Progenitor cell of endocrine pancreas (in vitro differentiated cells): ENCODE results near the gene MEF2A. TPM values are rescaled to one million over a fixed set of nuclear protein-coding genes. Genes with fewer than 3 reads are reported as not detected.
"Not testable (repeated sequence)": the region's sequence is repeated elsewhere in the genome, so short reads cannot be mapped to it uniquely, and the experiment has no call there.

ENCODE experiments used
- DNase-seq: peaks from one replicate; pipeline ENCODE4 v3.0.0; 2021; ENCODE audit warnings: low spot score; ENCODE audit not compliant: unreplicated experiment
- H3K27ac Mint-ChIP-seq: 2 replicates; pipeline ENCODE4 v1.8.0; 2021; ENCODE audit warnings: mild to moderate bottlenecking, moderate library complexity, mixed read lengths
- H3K27me3 Mint-ChIP-seq: 2 replicates; pipeline ENCODE4 v1.8.0; 2021; ENCODE audit warnings: mixed read lengths
- H3K36me3 Mint-ChIP-seq: 2 replicates; pipeline ENCODE4 v1.8.0; 2022; ENCODE audit warnings: mixed read lengths; ENCODE audit not compliant: insufficient read depth
- H3K4me1 Mint-ChIP-seq: 2 replicates; pipeline ENCODE4 v1.8.0; 2021; ENCODE audit warnings: low read depth, mixed read lengths
- H3K4me3 Mint-ChIP-seq: 2 replicates; pipeline ENCODE4 v1.8.0; 2021; ENCODE audit warnings: low read depth, mild to moderate bottlenecking, moderate library complexity, mixed read lengths
- H3K9me3 Mint-ChIP-seq: 2 replicates; pipeline ENCODE4 v1.8.0; 2021; ENCODE audit warnings: low read depth, mixed read lengths
- CTCF ChIP-seq: fragments of 200-600 bp; sonication (generic); IDR thresholded peaks from one replicate; pipeline ENCODE4 v1.5.0; 2021; ENCODE audit warnings: antibody characterized with exemption, mild to moderate bottlenecking; ENCODE audit not compliant: unreplicated experiment
- long read RNA-seq: library from polyadenylated mRNA; unstranded; transcript quantifications from one replicate; pipeline ENCODE4 v2.0.0, GENCODE V29; 2020
- total RNA-seq: library from RNA; stranded (reverse); gene quantifications from 2 replicates; pipeline ENCODE4 v1.2.1, GENCODE V29; 2021

MEF2A gene
- total RNA-seq, result 36.2 TPM in 2 replicates
- long read RNA-seq, full-length matches to known transcripts, result 9 of 37 reads
- long read RNA-seq, partial matches to known transcripts, result 17 of 37 reads
- long read RNA-seq, other reads (novel, unspliced or antisense), result 11 of 37 reads

DNA sequence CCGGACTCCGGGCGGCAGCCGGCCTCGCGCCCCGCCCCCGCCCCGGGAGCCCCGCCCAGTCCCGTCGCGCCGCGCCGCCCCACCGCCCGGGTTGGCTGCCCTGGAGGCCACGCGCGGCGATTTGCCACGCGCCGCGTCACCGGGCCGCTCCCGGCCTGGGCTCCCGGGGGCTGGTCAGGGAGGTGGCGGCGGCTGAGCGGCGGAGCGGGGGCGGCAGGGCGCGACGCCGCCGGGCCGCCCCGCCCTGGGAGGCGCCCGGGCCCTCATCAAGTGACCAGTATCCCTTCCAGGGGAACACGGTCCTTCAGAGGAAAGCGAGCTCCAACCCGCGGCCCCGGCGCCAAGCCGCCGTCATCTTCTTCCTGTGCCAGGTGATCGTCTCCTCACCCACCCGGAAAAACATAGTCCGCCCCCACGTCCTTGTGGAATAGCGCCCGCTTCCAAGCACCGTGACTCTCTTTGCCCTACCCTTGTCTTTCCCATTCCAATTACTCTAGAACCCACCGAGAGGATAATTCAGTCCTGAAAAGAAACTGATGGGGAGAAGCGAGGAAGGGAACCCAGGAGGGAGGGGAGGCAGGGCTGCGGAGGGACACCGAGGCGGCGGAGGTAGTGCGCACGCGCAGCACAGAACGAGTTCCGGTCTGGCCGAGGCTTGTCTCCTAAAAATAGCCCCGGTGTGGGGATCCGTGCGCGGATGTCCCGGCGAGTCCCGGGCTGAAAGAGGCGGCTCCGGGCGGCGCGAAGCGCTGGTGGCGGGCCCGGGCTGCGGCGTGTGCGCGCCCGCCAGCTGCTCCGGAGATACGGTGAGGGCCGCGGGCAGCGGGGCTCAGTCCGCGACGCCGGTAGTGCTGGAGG is at the start of gene MEF2A:
Gene MEF2A, plus strand, starts transcription at position 686 of the 858 bp plus-strand sequence. CDS start 67,136 bp downstream, outside the sequence.
- Mint-ChIP-seq H3K4me3 (peak within 1 kb of the TSS; percentile 98), H3K27ac (peak within 1 kb of the TSS; percentile 99), H3K9me3 (no peaks in the 10 kb centered on the region), H3K36me3 (no peaks in the 10 kb centered on the region), H3K27me3 (peaks cover 26% of the 10 kb centered on the region), H3K4me1 (peaks cover 20% of the 10 kb centered on the region)
- peak; percentile 89 for DNase-seq
- no peak for TF ChIP-seq CTCF

GRCh38 chr15:99518191-99518590 is 47.6 kb upstream of the MEF2A start:
- Mint-ChIP-seq H3K36me3 (no peaks in the 10 kb centered on the region), H3K27ac (no peak overlapping the region), H3K4me1 (no peaks in the 10 kb centered on the region), H3K27me3 (no peaks in the 10 kb centered on the region), H3K4me3 (no peak overlapping the region), H3K9me3 (no peaks in the 10 kb centered on the region)
- no peak for DNase-seq
- no peak for TF ChIP-seq CTCF

DNA sequence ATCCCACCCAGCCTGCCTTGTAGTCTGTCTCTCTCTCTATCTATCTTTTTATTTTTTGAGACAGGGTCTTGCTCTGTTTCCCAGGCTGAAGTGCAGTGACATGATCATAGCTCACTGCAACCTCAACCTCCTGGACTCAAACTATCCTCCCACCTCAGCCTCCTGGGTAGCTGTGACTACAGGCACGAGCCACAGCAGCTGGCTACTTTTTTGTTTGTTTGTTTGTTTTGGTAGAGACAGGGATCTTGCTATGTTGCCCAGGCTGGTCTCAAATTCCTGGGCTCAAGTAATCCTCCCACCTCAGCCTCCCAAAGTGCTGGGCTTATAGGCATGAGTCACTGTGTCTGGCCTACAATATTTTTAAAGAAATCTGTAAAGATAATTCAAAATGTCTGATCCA is 46.4 kb upstream of the MEF2A start:
- not testable (repeated sequence) for DNase-seq

DNA sequence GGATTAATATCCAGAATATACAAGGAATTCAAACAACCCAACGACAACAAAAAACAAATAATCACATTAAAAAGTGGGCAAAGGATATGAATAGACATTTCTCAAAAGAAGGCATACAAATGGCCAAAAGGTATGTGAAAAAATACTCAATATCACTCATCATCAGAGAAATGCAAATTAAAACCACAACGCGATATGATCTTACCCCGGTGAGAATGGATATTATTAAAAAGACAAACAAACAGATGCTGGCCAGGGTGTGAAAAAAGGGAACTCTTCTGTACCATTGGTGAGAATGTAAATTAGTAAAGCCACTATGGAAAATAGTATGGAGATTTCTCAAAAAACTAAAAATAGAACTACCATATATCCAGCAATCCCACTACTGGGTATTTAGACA is 43.5 kb upstream of the MEF2A start:
- Mint-ChIP-seq H3K27ac (no peak overlapping the region), H3K4me3 (no peak overlapping the region)

More for the DNA sequence above, 46.4 kb upstream of the MEF2A start:
- H3K27me3 Mint-ChIP-seq, H3K4me3 Mint-ChIP-seq, H3K9me3 Mint-ChIP-seq, H3K27ac Mint-ChIP-seq, H3K36me3 Mint-ChIP-seq, H3K4me1 Mint-ChIP-seq: not testable (repeated sequence)

DNA sequence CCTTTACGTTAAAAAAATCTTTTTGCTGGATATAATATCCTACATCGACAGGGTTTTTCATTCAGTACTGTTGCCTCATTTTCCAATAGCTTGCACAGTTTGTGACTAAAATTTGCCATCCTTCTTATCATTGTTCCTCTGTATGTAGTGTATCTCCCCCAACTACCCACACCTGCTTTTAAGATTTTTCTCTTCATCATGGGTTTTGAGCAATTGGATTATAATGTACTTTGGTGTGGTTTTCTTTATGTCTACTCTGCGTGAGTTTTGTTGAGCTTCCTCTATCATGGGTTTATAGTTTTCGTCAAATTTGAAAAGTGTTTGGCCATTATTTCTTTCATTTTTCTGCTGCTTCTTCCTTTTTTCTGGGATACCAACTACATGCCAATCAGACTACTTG is 39.6 kb upstream of the MEF2A start:
- TF ChIP-seq CTCF, result no peak

More for the DNA sequence above, 43.5 kb upstream of the MEF2A start:
- Mint-ChIP-seq H3K4me1 (no peaks in the 10 kb centered on the region), H3K9me3 (no peaks in the 10 kb centered on the region), H3K27me3 (no peaks in the 10 kb centered on the region), H3K36me3 (no peaks in the 10 kb centered on the region)
- TF ChIP-seq CTCF, result no peak
- DNase-seq, result no peak

More for the DNA sequence above, 39.6 kb upstream of the MEF2A start:
- no peaks in the 10 kb centered on the region for H3K4me1 Mint-ChIP-seq
- H3K36me3 Mint-ChIP-seq, result no peaks in the 10 kb centered on the region
- H3K4me3 Mint-ChIP-seq, result no peak overlapping the region
- no peaks in the 10 kb centered on the region for H3K27me3 Mint-ChIP-seq
- no peak overlapping the region for H3K27ac Mint-ChIP-seq
- peaks cover 14% of the 10 kb centered on the region for H3K9me3 Mint-ChIP-seq
- DNase-seq, result no peak
